A549 (cell line): ENCODE data around the gene CENPF.

ENCODE experiments used
- BHLHE40 ChIP-seq: IDR thresholded peaks from 2 replicates; pipeline ENCODE4 v1.6.1; 2012; ENCODE audit warnings: low read depth, low read length, inconsistent platforms
- CBX8 ChIP-seq: fragments of 200-600 bp; sonication (generic); IDR thresholded peaks from 2 replicates; pipeline ENCODE4 v1.6.1; 2016
- EP300 ChIP-seq, 2 experiments: fragments of >200 bp; sonication (Bioruptor Twin); formaldehyde crosslinking; IDR thresholded peaks; 2 replicates in 1 of 2; 3 replicates in 1 of 2; pipeline ENCODE4 v1.6.1; 2016 to 2017
- MAFK ChIP-seq: fragments of 450-650 bp; IDR thresholded peaks from 2 replicates; pipeline ENCODE4 v1.6.1; 2014; ENCODE audit not compliant: partially characterized antibody
- POLR2A ChIP-seq: IDR thresholded peaks from 2 replicates; pipeline ENCODE4 v1.6.1; 2012; ENCODE audit warnings: mild to moderate bottlenecking, low read length
- RAD21 ChIP-seq, 2 experiments: fragments of >200 bp in 1 of 2; sonication (Bioruptor Twin) in 1 of 2; formaldehyde crosslinking in 1 of 2; IDR thresholded peaks in 1 of 2; conservative IDR thresholded peaks in 1 of 2; 2 replicates in 1 of 2; 3 replicates in 1 of 2; pipeline ENCODE4 v1.6.1; 2012 to 2018; ENCODE audit warnings: inconsistent platforms in 1 of 2
- RCOR1 ChIP-seq: fragments of 150-350 bp; IDR thresholded peaks from 2 replicates; pipeline ENCODE4 v1.6.1; 2014; ENCODE audit warnings: antibody characterized with exemption, low read length, low read depth
- TP53 ChIP-seq: fragments of 250-450 bp; sonication (Bioruptor Pico); IDR thresholded peaks from 2 replicates; pipeline ENCODE4 v1.5.0; 2021; ENCODE audit warnings: mild to moderate bottlenecking, moderate library complexity
- TF ChIP-seq, protein P1 (sequence below): IDR thresholded peaks from 2 replicates; pipeline ENCODE4 v1.6.1; 2012
- TF ChIP-seq, protein P2 (sequence below): fragments of >200 bp; sonication (Bioruptor Twin); formaldehyde crosslinking; IDR thresholded peaks from 3 replicates; pipeline ENCODE4 v1.5.1; 2016
- TF ChIP-seq, protein P3 (sequence below): IDR thresholded peaks from 2 replicates; pipeline ENCODE4 v1.6.1; 2012

DNA sequence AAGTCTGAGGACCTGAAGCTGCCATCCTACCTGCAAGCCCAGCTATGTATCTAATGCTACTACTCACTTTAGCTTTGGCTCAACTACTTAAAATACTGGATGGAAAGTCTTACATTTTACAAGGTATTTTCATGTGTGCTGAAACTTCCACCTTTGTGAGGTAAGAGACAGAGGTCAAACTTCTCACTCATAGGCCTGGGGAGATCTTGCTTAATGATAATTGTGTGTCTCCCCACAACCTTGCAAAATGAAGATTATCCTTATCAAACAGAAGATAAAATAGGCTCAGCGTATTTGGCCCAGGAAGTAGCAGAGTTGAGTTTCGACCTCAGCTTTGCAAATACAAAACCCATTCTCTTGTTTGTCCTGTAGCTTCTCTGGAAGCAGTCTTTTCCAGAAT lies 63.7 kb downstream of the CENPF start:
- TF ChIP-seq EP300 (IDR thresholded peaks at IDR 0.05) (no peak), POLR2A (no peak), CBX8 (no peak), TP53 (no peak), MAFK (no peak), BHLHE40 (no peak), RAD21 (conservative IDR thresholded peaks at IDR 0.05 in 1 of 2, IDR thresholded peaks at IDR 0.05 in 1 of 2) (no peak), RCOR1 (no peak)
- TF ChIP-seq, protein P1, sequence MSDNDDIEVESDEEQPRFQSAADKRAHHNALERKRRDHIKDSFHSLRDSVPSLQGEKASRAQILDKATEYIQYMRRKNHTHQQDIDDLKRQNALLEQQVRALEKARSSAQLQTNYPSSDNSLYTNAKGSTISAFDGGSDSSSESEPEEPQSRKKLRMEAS, result no peak
- TF ChIP-seq, protein P2, sequence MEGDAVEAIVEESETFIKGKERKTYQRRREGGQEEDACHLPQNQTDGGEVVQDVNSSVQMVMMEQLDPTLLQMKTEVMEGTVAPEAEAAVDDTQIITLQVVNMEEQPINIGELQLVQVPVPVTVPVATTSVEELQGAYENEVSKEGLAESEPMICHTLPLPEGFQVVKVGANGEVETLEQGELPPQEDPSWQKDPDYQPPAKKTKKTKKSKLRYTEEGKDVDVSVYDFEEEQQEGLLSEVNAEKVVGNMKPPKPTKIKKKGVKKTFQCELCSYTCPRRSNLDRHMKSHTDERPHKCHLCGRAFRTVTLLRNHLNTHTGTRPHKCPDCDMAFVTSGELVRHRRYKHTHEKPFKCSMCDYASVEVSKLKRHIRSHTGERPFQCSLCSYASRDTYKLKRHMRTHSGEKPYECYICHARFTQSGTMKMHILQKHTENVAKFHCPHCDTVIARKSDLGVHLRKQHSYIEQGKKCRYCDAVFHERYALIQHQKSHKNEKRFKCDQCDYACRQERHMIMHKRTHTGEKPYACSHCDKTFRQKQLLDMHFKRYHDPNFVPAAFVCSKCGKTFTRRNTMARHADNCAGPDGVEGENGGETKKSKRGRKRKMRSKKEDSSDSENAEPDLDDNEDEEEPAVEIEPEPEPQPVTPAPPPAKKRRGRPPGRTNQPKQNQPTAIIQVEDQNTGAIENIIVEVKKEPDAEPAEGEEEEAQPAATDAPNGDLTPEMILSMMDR, result no peak
- TF ChIP-seq, protein P3, sequence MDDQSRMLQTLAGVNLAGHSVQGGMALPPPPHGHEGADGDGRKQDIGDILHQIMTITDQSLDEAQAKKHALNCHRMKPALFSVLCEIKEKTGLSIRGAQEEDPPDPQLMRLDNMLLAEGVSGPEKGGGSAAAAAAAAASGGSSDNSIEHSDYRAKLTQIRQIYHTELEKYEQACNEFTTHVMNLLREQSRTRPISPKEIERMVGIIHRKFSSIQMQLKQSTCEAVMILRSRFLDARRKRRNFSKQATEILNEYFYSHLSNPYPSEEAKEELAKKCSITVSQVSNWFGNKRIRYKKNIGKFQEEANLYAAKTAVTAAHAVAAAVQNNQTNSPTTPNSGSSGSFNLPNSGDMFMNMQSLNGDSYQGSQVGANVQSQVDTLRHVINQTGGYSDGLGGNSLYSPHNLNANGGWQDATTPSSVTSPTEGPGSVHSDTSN, result no peak
